ENCODE measurements around the gene PHF19. TPM values are rescaled to one million over a fixed set of nuclear protein-coding genes. Genes with fewer than 3 reads are reported as not detected.

Gene PHF19
- polyA plus RNA-seq, 1 donor from 2014 or later: 4.9 TPM

DNA sequence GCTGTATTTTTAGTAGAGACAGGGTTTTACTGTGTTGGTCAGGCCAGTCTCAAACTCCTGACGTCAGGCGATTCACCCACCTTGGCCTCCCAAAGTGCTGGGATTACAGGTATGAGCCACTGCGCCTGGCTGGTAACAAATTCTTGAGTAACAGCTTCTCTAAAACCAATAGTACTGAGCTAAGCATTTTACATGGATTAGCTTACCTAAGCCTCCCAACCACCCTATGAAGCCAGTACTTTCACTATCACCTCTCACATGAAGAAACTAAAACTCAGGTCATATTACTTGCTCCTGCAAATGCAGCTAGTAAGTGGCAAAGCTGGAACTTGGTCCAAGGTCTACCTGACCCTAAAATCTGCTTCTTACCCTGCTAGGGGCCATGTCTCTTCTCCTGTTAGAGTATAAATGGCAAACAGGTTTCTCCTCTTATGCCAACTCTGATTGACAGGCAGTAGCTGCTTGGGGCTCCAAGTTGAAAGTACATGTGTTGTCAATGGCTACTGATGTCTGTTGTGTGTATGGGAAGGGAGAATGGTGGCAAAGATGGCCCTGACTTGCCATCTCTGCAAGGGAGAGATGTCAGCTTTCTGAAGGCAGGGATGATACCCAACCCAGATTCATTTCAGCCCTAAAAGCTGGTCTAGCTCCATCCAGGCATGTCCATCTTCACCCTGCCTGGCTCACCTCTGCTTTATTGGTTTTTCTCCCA lies 4.0 kb downstream of the PHF19 start:
- Histone ChIP-seq H3K4me3 (ENCODE audit: low read length) (no peak overlapping the region), H3K27ac (ENCODE audit: low read length) (no peak overlapping the region), H3K9ac (ENCODE audit: low read length) (no peak overlapping the region), H3K9me3 (ENCODE audit: low read length) (no peaks in the 10 kb centered on the region), H4K20me1 (ENCODE audit: insufficient read depth) (no peaks in the 10 kb centered on the region), H3K79me2 (replicated peaks; ENCODE audit: insufficient read depth, low read length) (no peaks in the 10 kb centered on the region), H3K36me3 (ENCODE audit: insufficient read depth, low read length) (no peaks in the 10 kb centered on the region), H3K4me2 (ENCODE audit: low read length) (no peak overlapping the region), H2AFZ (ENCODE audit: low read depth, low read length) (no peak overlapping the region), H3F3A (ENCODE audit: insufficient read depth, low read length, poor library complexity, severe bottlenecking) (peaks cover 4% of the 10 kb centered on the region), H3K9me2 (ENCODE audit: insufficient read depth, low read length) (no peaks in the 10 kb centered on the region), H3K27me3 (ENCODE audit: insufficient read depth, low read depth, low read length) (peaks cover 10% of the 10 kb centered on the region)
- TF ChIP-seq TAF1 (IDR thresholded peaks at IDR 0.05; ENCODE audit: low read depth) (no peak), EZH2 (IDR thresholded peaks at IDR 0.05; ENCODE audit: borderline replicate concordance, insufficient read depth, low read length, poor library complexity, severe bottlenecking) (no peak), MXI1 (conservative IDR thresholded peaks at IDR 0.05; ENCODE audit: poor library complexity, severe bottlenecking) (no peak), EP300 (conservative IDR thresholded peaks at IDR 0.05; ENCODE audit: poor library complexity, severe bottlenecking) (no peak), RAD21 (conservative IDR thresholded peaks at IDR 0.05) (no peak), POLR2AphosphoS5 (IDR thresholded peaks at IDR 0.05) (no peak), SMC3 (conservative IDR thresholded peaks at IDR 0.05; ENCODE audit: poor library complexity) (no peak)
- TF ChIP-seq, protein P1, sequence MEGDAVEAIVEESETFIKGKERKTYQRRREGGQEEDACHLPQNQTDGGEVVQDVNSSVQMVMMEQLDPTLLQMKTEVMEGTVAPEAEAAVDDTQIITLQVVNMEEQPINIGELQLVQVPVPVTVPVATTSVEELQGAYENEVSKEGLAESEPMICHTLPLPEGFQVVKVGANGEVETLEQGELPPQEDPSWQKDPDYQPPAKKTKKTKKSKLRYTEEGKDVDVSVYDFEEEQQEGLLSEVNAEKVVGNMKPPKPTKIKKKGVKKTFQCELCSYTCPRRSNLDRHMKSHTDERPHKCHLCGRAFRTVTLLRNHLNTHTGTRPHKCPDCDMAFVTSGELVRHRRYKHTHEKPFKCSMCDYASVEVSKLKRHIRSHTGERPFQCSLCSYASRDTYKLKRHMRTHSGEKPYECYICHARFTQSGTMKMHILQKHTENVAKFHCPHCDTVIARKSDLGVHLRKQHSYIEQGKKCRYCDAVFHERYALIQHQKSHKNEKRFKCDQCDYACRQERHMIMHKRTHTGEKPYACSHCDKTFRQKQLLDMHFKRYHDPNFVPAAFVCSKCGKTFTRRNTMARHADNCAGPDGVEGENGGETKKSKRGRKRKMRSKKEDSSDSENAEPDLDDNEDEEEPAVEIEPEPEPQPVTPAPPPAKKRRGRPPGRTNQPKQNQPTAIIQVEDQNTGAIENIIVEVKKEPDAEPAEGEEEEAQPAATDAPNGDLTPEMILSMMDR (IDR thresholded peaks at IDR 0.05; ENCODE audit: poor library complexity, severe bottlenecking): no peak
- TF ChIP-seq, protein P2, sequence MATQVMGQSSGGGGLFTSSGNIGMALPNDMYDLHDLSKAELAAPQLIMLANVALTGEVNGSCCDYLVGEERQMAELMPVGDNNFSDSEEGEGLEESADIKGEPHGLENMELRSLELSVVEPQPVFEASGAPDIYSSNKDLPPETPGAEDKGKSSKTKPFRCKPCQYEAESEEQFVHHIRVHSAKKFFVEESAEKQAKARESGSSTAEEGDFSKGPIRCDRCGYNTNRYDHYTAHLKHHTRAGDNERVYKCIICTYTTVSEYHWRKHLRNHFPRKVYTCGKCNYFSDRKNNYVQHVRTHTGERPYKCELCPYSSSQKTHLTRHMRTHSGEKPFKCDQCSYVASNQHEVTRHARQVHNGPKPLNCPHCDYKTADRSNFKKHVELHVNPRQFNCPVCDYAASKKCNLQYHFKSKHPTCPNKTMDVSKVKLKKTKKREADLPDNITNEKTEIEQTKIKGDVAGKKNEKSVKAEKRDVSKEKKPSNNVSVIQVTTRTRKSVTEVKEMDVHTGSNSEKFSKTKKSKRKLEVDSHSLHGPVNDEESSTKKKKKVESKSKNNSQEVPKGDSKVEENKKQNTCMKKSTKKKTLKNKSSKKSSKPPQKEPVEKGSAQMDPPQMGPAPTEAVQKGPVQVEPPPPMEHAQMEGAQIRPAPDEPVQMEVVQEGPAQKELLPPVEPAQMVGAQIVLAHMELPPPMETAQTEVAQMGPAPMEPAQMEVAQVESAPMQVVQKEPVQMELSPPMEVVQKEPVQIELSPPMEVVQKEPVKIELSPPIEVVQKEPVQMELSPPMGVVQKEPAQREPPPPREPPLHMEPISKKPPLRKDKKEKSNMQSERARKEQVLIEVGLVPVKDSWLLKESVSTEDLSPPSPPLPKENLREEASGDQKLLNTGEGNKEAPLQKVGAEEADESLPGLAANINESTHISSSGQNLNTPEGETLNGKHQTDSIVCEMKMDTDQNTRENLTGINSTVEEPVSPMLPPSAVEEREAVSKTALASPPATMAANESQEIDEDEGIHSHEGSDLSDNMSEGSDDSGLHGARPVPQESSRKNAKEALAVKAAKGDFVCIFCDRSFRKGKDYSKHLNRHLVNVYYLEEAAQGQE (IDR thresholded peaks at IDR 0.05; ENCODE audit: borderline replicate concordance): no peak

DNA sequence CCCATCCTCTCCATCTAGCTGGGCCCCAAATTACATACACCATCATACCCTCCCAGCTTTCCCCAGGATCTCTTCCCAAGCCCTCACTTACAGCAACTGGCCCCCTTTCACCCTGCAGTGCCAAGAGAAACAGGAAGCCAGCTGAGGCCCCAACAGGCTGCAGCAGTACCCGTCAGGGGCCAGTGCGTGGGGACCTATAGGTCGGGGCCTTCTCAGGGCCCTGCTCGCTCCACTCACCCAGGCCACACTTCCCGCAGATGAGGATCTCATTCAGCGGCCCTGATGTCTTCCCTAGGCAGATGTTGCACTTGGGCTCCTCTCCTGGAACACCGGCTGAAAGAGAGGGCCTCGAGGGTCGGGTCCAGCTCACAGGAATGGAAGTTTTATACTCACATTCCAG lies 6.8 kb downstream of the PHF19 start:
- Histone ChIP-seq H3K9me3 (ENCODE audit: low read length) (no peaks in the 10 kb centered on the region), H3K4me3 (ENCODE audit: low read length) (no peak overlapping the region), H3K27ac (ENCODE audit: low read length) (no peak overlapping the region), H3K79me2 (replicated peaks; ENCODE audit: insufficient read depth, low read length) (no peaks in the 10 kb centered on the region), H3K27me3 (ENCODE audit: insufficient read depth, low read depth, low read length) (no peaks in the 10 kb centered on the region), H3K4me2 (ENCODE audit: low read length) (no peak overlapping the region), H3F3A (ENCODE audit: insufficient read depth, low read length, poor library complexity, severe bottlenecking) (peaks cover 4% of the 10 kb centered on the region), H4K20me1 (ENCODE audit: insufficient read depth) (no peaks in the 10 kb centered on the region), H2AFZ (ENCODE audit: low read depth, low read length) (no peak overlapping the region), H3K9ac (ENCODE audit: low read length) (no peak overlapping the region), H3K9me2 (ENCODE audit: insufficient read depth, low read length) (no peaks in the 10 kb centered on the region), H3K36me3 (ENCODE audit: insufficient read depth, low read length) (no peaks in the 10 kb centered on the region)
- TF ChIP-seq EP300 (conservative IDR thresholded peaks at IDR 0.05; ENCODE audit: poor library complexity, severe bottlenecking) (no peak), TAF1 (IDR thresholded peaks at IDR 0.05; ENCODE audit: low read depth) (no peak), MXI1 (conservative IDR thresholded peaks at IDR 0.05; ENCODE audit: poor library complexity, severe bottlenecking) (no peak), SMC3 (conservative IDR thresholded peaks at IDR 0.05; ENCODE audit: poor library complexity) (no peak), POLR2AphosphoS5 (IDR thresholded peaks at IDR 0.05) (no peak)
- TF ChIP-seq, protein P1 (IDR thresholded peaks at IDR 0.05; ENCODE audit: poor library complexity, severe bottlenecking): no peak
- TF ChIP-seq, protein P2 (IDR thresholded peaks at IDR 0.05; ENCODE audit: borderline replicate concordance): no peak

Data from neural cell (in vitro differentiated cells).